GM23248 (cell line): ENCODE data around the gene PGA5.
"Not testable (repeated sequence)": the region's sequence is repeated elsewhere in the genome, so short reads cannot be mapped to it uniquely, and the experiment has no call there.

Experiments
- EZH2 ChIP-seq: fragments of 200-600 bp; sonication (generic); IDR thresholded peaks from 2 replicates; pipeline ENCODE4 v1.6.1; 2018; ENCODE audit warnings: antibody characterized with exemption, mild to moderate bottlenecking; ENCODE audit not compliant: insufficient read depth, poor library complexity, severe bottlenecking
- EZH2phosphoT487 ChIP-seq: fragments of 200-600 bp; sonication (generic); IDR thresholded peaks from 2 replicates; pipeline ENCODE4 v1.6.1; 2018; ENCODE audit warnings: antibody characterized with exemption, moderate library complexity, mild to moderate bottlenecking, low read depth; ENCODE audit not compliant: insufficient read depth

DNA sequence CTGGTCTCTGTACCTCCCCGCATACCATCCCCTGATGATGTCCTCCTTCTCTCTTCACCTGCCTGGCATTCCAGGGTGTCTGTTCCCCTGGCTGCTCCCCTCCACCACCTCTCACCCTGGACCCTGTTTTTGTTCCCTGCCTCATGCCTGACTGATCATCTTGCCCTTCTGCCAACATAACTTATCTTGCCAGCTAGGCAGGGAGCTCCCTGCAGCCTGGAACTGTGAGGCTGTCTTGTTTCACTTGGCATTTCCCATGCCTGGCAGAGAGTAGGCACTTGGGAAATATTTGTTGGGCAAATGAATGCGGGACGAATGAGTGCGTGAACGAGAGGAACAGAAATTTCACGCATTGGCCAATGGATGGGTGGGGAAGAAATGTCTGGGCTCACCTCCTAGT is 30.3 kb upstream of the PGA5 start:
- TF ChIP-seq EZH2phosphoT487, EZH2: not testable (repeated sequence)
